EL (cell line): ENCODE data around the gene OTP.
"Not testable (repeated sequence)": the region's sequence is repeated elsewhere in the genome, so short reads cannot be mapped to it uniquely, and the experiment has no call there.

ENCODE experiments used
- DNase-seq: peaks from one replicate; pipeline ENCODE4 v3.0.0-alpha.2; 2016

OTP gene

DNA sequence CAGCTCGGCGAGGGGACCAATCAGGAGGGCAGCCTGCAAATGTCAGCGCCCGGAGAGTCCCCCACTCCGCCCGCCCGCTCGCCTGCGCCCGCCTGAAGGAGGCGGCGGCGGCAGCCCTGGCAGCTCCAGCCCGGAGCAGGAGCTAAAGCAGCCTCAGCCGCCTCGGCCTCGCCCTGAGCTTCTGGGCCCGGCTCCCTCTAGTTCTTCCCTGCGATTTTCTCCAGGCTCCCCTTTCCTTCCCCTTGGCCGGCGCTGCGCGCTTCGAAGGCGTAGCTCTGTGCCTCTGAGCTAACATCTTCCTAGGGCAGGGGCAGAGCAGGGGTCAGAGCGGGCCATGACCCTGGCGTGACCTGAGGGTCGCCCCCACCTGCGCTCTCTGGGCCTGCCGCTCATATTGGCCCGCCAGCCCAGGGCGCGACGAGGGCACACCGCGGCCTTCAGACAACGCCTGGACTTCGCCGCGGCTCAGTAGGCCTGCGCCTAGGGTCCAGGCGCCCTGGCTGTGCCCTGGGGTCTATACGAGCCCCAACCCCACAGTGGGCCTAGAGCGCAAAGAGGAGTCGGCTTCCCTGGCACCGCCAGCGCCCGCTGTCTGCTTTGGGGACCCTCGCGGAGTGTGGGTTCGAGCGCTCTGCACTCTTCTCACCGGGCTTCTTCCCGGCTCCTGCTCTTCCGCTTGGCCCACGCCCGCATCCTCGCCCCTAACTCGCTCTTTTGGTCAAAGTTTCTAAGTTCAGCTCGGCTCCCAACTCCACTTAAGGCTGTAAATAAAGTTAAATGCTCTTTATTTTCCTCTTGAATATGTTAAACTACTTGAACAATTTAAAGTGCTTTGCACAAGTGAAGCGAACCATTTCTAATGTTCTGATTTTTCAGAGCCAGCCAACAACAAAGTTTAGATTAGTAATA is 504 bp upstream of the OTP start:
- DNase-seq: no peak

GRCh38 chr5:77637170-77637997 is 1.1 kb downstream of the OTP start:
- DNase-seq: no peak

DNA sequence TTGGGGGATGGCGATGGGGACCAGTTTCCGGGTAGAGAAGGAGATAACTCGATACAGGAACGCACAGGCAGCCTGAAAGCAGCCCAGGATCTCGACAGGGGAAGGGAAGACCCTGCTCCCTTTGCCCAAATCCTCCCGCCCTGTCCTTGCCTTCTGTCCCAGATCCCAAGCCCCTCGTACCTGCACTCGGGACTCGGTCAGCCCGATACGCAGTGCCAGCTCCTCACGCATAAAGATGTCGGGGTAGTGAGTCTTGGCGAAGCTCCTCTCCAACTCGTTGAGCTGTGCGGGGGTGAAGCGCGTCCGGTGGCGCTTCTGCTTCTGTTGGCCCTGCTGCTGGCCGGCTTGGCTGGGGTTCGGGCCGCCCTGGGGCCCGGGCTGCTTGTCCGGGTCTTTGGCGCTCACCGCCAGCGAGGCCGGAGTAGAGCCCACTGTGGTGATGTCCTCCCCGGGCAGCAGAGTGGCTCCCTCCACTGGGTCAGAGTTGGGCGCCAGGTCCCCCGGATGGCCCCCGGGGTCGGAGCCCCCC is 1.8 kb downstream of the OTP start:
- no peak for DNase-seq

GRCh38 chr5:77635917-77636640 is 2.4 kb downstream of the OTP start:
- no peak for DNase-seq

GRCh38 chr5:77635067-77635916 is 3.2 kb downstream of the OTP start:
- no peak for DNase-seq

GRCh38 chr5:77633709-77634108 is 4.8 kb downstream of the OTP start:
- DNase-seq: no peak

GRCh38 chr5:77633207-77633675 is 5.3 kb downstream of the OTP start:
- DNase-seq: no peak

DNA sequence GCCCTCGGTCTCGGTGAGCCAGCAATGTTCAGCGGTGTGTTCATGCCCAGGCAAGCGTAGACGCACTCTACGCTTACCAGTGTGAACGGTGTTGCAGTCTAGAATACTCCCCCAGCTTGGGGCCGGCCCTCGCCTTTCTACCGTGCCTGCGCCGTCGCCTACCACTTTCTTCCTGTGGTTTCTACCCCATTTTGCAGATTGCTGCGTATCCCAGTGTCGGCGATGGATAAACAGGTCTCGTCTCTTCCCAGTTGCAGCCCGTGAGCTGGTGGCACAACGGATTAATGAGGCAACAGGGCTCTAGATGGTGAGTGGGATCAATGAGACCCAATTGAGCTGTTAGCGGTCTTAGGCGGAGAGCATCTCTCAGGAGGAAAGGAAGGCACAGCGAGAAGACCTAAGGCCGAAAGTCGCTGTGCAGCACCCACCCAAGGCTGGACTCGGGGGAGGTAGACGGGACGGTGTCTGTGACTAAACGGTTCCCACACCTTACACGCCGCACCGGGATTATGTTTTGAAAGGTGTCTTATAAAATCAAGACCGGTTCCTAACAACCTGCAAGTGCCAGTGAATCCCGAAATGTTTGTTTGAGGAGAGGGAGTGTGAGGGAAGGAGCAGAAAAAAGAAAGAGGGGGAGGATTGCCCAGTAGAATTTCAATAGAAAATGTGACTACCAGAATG is 5.8 kb downstream of the OTP start:
- no peak for DNase-seq

GRCh38 chr5:77630114-77630680 is 8.3 kb downstream of the OTP start:
- peak; percentile 49 for DNase-seq

GRCh38 chr5:77629509-77630113 is 8.9 kb downstream of the OTP start:
- DNase-seq: no peak

GRCh38 chr5:77628840-77629508 is 9.5 kb downstream of the OTP start:
- no peak for DNase-seq

DNA sequence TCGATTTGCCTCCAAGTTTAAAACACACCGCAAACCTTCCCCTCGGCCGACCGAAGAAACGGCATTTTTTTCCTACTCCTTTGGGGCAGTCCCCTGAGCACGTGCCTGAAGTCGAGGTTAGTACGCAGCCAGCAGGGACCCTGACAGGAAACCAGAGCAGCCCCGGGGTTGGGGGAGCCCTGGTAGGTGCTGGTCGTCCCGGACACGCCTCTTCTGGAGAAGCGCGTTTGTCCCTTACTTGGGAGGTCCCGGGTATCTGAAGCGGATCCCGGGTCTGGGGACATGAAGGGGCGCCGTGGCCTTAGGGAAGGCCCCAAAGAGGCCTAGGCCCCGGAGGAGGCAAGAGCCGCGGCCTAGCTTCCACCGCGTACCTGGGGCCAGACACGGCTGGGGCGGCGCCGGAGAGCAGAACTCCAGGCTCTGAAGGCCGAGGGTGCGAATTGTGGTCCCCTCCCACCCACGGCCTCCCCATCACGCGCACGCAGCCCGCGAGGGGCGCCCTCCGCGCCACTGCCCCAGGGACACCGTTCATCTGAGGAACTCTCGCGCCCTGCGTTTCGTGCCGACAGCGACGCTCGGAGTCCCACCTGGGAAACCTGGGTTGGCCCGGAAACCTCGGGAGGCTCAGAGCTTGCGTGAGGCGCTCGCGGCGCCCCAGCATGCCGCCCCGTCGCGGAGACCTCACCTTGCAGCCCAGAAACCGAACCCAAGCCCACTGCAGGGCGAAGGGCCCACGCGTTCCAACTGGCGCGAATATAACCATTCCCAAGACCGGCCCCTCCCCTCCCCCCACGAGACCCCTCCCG is 10.4 kb downstream of the OTP start:
- DNase-seq: no peak

- no peak for DNase-seq
Observed at GRCh38 chr5:77623203-77623740, 15.2 kb downstream of the OTP start.

DNA sequence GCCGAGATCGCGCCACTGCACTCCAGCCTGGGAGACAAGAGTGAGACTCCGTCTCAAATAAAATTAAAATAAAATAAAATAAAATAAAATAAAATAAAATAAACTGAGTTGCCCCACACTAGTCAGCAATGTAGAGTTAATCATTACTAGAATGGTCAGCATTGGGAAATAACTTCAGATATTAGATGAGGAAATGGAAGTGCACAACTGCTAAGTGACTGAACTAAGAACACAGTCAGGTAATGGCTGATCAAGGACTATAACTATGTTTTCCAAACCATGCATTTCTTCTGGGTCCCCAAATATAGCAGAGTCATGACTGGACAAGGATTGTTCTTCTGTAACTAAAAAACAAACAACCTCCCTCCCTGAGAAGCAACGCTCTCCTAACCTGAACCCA is 17.1 kb downstream of the OTP start:
- no peak for DNase-seq

GRCh38 chr5:77620405-77620804 is 18.1 kb downstream of the OTP start:
- no peak for DNase-seq

- no peak for DNase-seq
Observed at GRCh38 chr5:77616920-77617319, 21.6 kb downstream of the OTP start.

DNA sequence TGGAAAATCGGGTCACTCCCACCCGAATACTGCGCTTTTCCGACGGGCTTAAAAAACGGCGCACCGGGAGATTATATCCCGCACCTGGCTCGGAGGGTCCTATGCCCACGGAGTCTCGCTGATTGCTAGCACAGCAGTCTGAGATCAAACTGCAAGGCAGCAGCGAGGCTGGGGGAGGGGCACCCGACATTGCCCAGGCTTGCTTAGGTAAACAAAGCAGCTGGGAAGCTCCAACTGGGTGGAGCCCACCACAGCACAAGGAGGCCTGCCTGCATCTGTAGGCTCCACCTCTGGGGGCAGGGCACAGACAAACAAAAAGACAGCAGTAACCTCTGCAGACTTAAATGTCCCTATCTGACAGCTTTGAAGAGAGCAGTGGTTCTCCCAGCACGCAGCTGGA is 29.6 kb downstream of the OTP start:
- DNase-seq: not testable (repeated sequence)

DNA sequence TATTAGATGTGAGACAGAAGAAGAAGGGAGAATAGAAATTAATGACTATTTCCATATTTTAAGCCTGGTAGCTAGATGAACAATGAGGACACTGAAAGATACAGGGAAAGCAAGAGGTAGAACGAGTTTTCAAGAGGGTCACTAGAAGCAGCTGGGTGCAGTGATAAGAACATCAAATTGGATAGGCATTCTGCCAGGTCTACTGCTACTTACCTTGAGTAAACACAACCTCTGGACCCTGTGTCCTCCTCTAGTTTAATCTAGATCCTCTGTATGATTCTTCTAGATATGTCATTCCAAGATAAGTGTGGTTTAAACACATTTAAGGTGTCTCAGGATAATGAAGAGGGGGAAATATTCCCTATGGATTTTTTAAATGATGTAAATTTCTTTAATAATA is 31.2 kb downstream of the OTP start:
- no peak for DNase-seq

DNA sequence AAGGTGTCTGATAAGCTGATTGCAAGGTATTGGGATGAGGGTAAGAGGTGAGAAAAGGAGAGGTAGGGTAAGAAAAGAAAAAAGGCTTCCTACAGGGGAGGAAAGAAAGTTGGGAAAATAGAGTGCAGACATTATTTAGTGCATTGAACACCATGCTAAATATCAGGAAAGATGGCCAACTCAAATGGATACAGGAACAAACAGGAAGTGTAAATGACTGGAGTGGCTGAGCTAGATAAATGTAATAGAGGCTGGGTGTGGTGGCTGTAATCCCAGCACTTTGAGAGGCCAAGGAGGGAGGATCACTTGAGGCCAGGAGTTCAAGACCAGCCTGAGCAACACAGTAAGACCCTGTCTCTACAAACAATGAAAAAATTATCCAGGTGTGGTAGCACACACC is 32.2 kb downstream of the OTP start:
- DNase-seq: no peak
